B cell (primary cell): ENCODE results near the gene GATAD2A. TPM values are rescaled to one million over a fixed set of nuclear protein-coding genes. Genes with fewer than 3 reads are reported as not detected.

Source experiments
- ATAC-seq: fragments of 200-7000 bp; cut with Tn5 transposase; one replicate; pipeline ENCODE4 v1.10.0; 2021; ENCODE audit warnings: low read depth, mild to moderate bottlenecking, moderate number of reproducible peaks, moderate library complexity
- CTCF ChIA-PET: fragments of 350-600 bp; sonication (Branson Sonifier 250); formaldehyde crosslinking; loops from one replicate; lab custom pipeline; 2021; ENCODE audit warnings: antibody characterized with exemption, inconsistent platforms; lab: Charles Lee
- POLR2A ChIA-PET: fragments of 350-600 bp; sonication (Branson Sonifier 250); formaldehyde crosslinking; loops from one replicate; lab custom pipeline; 2021; ENCODE audit warnings: antibody characterized with exemption; lab: Charles Lee
- DNase-seq: peaks from one replicate; pipeline ENCODE4 v3.0.0; 2013
- H2AFZ ChIP-seq: 2 replicates; pipeline ENCODE4 v1.6.1; 2012; ENCODE audit warnings: mild to moderate bottlenecking, low read depth, low read length; ENCODE audit not compliant: insufficient read depth, poor library complexity, severe bottlenecking
- H3K27ac ChIP-seq, 2 donors: 1 replicate in 1 of 2; 2 replicates in 1 of 2; pipeline ENCODE4 v1.5.1; 2012 to 2013; ENCODE audit warnings: low read length in 2 of 2, mild to moderate bottlenecking in 2 of 2, moderate library complexity in 1 of 2
- H3K27me3 ChIP-seq, 4 experiments: fragments of 200-600 bp in 1 of 4; sonication (generic) in 1 of 4; replicated peaks in 1 of 4; 1 replicate in 2 of 4; 2 replicates in 2 of 4; pipeline versions ENCODE4 v1.6.1 to v1.7.0; 2013 to 2016; ENCODE audit warnings: low read length in 3 of 4, mild to moderate bottlenecking in 2 of 4, mixed read lengths in 1 of 4, moderate library complexity in 1 of 4; ENCODE audit not compliant: insufficient read depth in 4 of 4, control insufficient read depth in 3 of 4; ENCODE audit errors: control extremely low read depth in 1 of 4
- H3K36me3 ChIP-seq, 2 experiments: replicated peaks in 1 of 2; 1 replicate in 1 of 2; 2 replicates in 1 of 2; pipeline versions ENCODE4 v1.6.1 to v1.7.1; 2013; ENCODE audit warnings: low read length in 1 of 2; ENCODE audit not compliant: insufficient read depth in 2 of 2, control insufficient read depth in 1 of 2; ENCODE audit errors: control extremely low read depth in 1 of 2, extremely low read depth in 1 of 2
- H3K4me1 ChIP-seq, 2 donors: fragments of 200-600 bp in 1 of 2; sonication (generic) in 1 of 2; 1 replicate in 1 of 2; 2 replicates in 1 of 2; pipeline versions ENCODE4 v1.5.1 to v1.6.1; 2013 to 2017; ENCODE audit warnings: low read length in 2 of 2; ENCODE audit not compliant: control insufficient read depth in 2 of 2, insufficient read depth in 2 of 2
- H3K4me2 ChIP-seq: replicated peaks from 2 replicates; pipeline ENCODE3; 2012; ENCODE audit warnings: mild to moderate bottlenecking, low read depth, low read length; ENCODE audit not compliant: poor library complexity, severe bottlenecking
- H3K4me3 ChIP-seq, 5 experiments: fragments of 200-600 bp in 1 of 5; sonication (generic) in 1 of 5; 1 replicate in 3 of 5; 2 replicates in 2 of 5; pipeline versions ENCODE4 v1.5.1 to v1.7.0; 2011 to 2016; ENCODE audit warnings: low read length in 4 of 5, mild to moderate bottlenecking in 4 of 5, low read depth in 2 of 5, control low read depth in 1 of 5, moderate library complexity in 1 of 5; ENCODE audit not compliant: insufficient read depth in 1 of 5; ENCODE audit errors: control extremely low read depth in 1 of 5, extremely low read depth in 1 of 5
- H3K79me2 ChIP-seq: fragments of 200-600 bp; sonication (generic); one replicate; pipeline ENCODE4 v1.6.0; 2016; ENCODE audit warnings: low read length; ENCODE audit not compliant: control insufficient read depth, insufficient read depth
- H3K9ac ChIP-seq: fragments of 200-600 bp; sonication (generic); 2 replicates; pipeline ENCODE4 v1.6.1; 2017; ENCODE audit warnings: mild to moderate bottlenecking, low read length, moderate library complexity
- H3K9me3 ChIP-seq, 3 donors: one replicate each; pipeline versions ENCODE4 v1.6.1 to v1.7.1; 2013; ENCODE audit warnings: low read length in 2 of 3; ENCODE audit not compliant: control insufficient read depth in 2 of 3, insufficient read depth in 1 of 3; ENCODE audit errors: control extremely low read depth in 1 of 3
- H4K20me1 ChIP-seq: 2 replicates; pipeline ENCODE4 v1.6.0; 2012; ENCODE audit warnings: mild to moderate bottlenecking, low read length; ENCODE audit not compliant: insufficient read depth, control insufficient read depth, poor library complexity, severe bottlenecking
- H3K27ac Mint-ChIP-seq: one replicate; pipeline ENCODE4 v1.8.0; 2021; ENCODE audit warnings: mixed read lengths
- H3K27me3 Mint-ChIP-seq: one replicate; pipeline ENCODE4 v1.8.0; 2021; ENCODE audit warnings: mixed read lengths
- H3K4me1 Mint-ChIP-seq: one replicate; pipeline ENCODE4 v1.8.0; 2021; ENCODE audit warnings: mixed read lengths
- H3K4me3 Mint-ChIP-seq: one replicate; pipeline ENCODE4 v1.8.0; 2021; ENCODE audit warnings: mixed read lengths
- H3K9me3 Mint-ChIP-seq: one replicate; pipeline ENCODE4 v1.8.0; 2022; ENCODE audit warnings: mixed read lengths; ENCODE audit not compliant: insufficient read depth
- CTCF ChIP-seq: fragments of 200-600 bp; IDR thresholded peaks from one replicate; pipeline ENCODE4 v1.8.0; 2022; ENCODE audit warnings: antibody characterized with exemption, mild to moderate bottlenecking
- EZH2 ChIP-seq: IDR thresholded peaks from 2 replicates; pipeline ENCODE4 v1.6.1; 2012; ENCODE audit warnings: borderline replicate concordance, low read depth, mild to moderate bottlenecking, moderate library complexity, low read length; ENCODE audit not compliant: insufficient read depth, poor library complexity, severe bottlenecking
- WGBS: methylation state at CpG from one replicate; pipeline ENCODE4 v1.1.5; 2013; ENCODE audit warnings: missing lambda C conversion rate; ENCODE audit not compliant: insufficient coverage; 5-methylcytosine and 5-hydroxymethylcytosine counted together
- intact Hi-C: fragments of 100-400 bp; cut with micrococcal nuclease; formaldehyde crosslinking; loops from one replicate; pipeline ENCODE4 v1.10.0; 2022
- polyA plus RNA-seq: library from polyadenylated mRNA; depleted of rRNA; stranded (reverse); fragments of >200 nt; gene quantifications from 2 replicates; pipeline ENCODE4 v1.2.3, GENCODE V29; 2012
- total RNA-seq, 2 donors: library from RNA; stranded (reverse); fragments of 120-200 nt in 1 of 2; gene quantifications; 1 replicate in 1 of 2; 2 replicates in 1 of 2; pipeline versions ENCODE4 v1.2.3 to v1.2.4, GENCODE V29; 2013 to 2022

GATAD2A gene
- total and polyA plus RNA-seq, 2 donors (not counting 1 experiment from before 2014, with no cell fraction given) = 28.8 to 76.3 TPM

- peak overlapping the region; percentile 54 for H3K9ac ChIP-seq
- no peaks in the 10 kb centered on the region for H3K9me3 ChIP-seq
- peaks cover 95% of the 10 kb centered on the region for H3K79me2 ChIP-seq
- DNase-seq (peak; percentile 61), ATAC-seq (peak; percentile 60)
- intact Hi-C loops = loop anchor here (1.0 to 5.0 kb wide), 3 partner anchors 15 to 52 kb away; partner anchors contain the start of gene GATAD2A
- peak overlapping the region; percentile 91 for H3K27ac Mint-ChIP-seq
- H3K4me2 ChIP-seq = peak overlapping the region; percentile 76
- no peaks in the 10 kb centered on the region for H3K27me3 ChIP-seq
- no peaks in the 10 kb centered on the region for H3K27me3 Mint-ChIP-seq
- WGBS = 5% methylated on average over 6 of the region's 8 CpGs
- TF ChIP-seq CTCF = no peak
- H3K4me1 ChIP-seq = peaks cover 55 to 68% of the 10 kb centered on the region in 2 donors
- ChIA-PET CTCF (interaction anchor here (1.0 to 2.0 kb wide), 4 partner anchors 16 to 92 kb away, joined by 3 to 7 read pairs (median 4); partner anchors contain the start of gene GATAD2A), POLR2A (interaction anchor here (0.6 to 0.8 kb wide), 3 partner anchors 30 to 229 kb away, joined by 3 to 4 read pairs (median 3); partner anchors contain the start of gene GATAD2A)
- peak overlapping the region; percentile 74 to 81 for H3K27ac ChIP-seq
- H3K4me3 Mint-ChIP-seq = peak overlapping the region; percentile 80
- peak overlapping the region; percentile 74 for H2AFZ ChIP-seq
- H3K4me1 Mint-ChIP-seq = peaks cover 71% of the 10 kb centered on the region
- H3K4me3 ChIP-seq = peak overlapping the region; percentile 11 to 47 (median 39)
- H4K20me1 ChIP-seq = peaks cover 56% of the 10 kb centered on the region
- peaks cover 0 to 8% of the 10 kb centered on the region in 2 experiments for H3K36me3 ChIP-seq
- H3K9me3 Mint-ChIP-seq = no peaks in the 10 kb centered on the region
Observed at GRCh38 chr19:19459707-19460251, 54.3 kb downstream of the GATAD2A start.

GRCh38 chr19:19460258-19460731, 54.8 kb downstream of the GATAD2A start:
- Histone ChIP-seq H4K20me1 (peaks cover 59% of the 10 kb centered on the region), H3K9ac (peak overlapping the region; percentile 54), H3K4me3 (peak overlapping the region; percentile 11 to 47 (median 39)), H3K27me3 (no peaks in the 10 kb centered on the region), H3K4me1 (peaks cover 55 to 68% of the 10 kb centered on the region in 2 donors), H3K4me2 (peak overlapping the region; percentile 76), H3K9me3 (no peaks in the 10 kb centered on the region), H3K27ac (peak overlapping the region; percentile 74 to 81), H2AFZ (peak overlapping the region; percentile 74), H3K36me3 (peaks cover 0 to 13% of the 10 kb centered on the region in 2 experiments), H3K79me2 (peaks cover 95% of the 10 kb centered on the region)
- DNase-seq (peak; percentile 56), ATAC-seq (peak; percentile 42)
- H3K9me3 Mint-ChIP-seq = no peaks in the 10 kb centered on the region
- 17% methylated on average over 10 of the region's 10 CpGs for WGBS
- peak overlapping the region; percentile 80 for H3K4me3 Mint-ChIP-seq
- intact Hi-C loops = loop anchor here (5.0 kb wide), 1 partner anchor 53 kb away; the partner anchor contains the start of gene GATAD2A
- H3K27me3 Mint-ChIP-seq = no peaks in the 10 kb centered on the region
- peak overlapping the region; percentile 91 for H3K27ac Mint-ChIP-seq
- peaks cover 73% of the 10 kb centered on the region for H3K4me1 Mint-ChIP-seq
- CTCF ChIA-PET = interaction anchor here (1.0 to 2.0 kb wide), 3 partner anchors 16 to 55 kb away, joined by 3 to 7 read pairs (median 5); partner anchors contain the start of gene GATAD2A
- TF ChIP-seq CTCF (no peak), EZH2 (no peak)
- POLR2A ChIA-PET = interaction anchor here (0.6 to 0.8 kb wide), 3 partner anchors 29 to 229 kb away, joined by 3 to 4 read pairs (median 3); partner anchors contain the start of gene GATAD2A
